Measurements from ENCODE around the gene MICU1. TPM values are rescaled to one million over a fixed set of nuclear protein-coding genes. Genes with fewer than 3 reads are reported as not detected.

The MICU1 gene
- total RNA-seq, 2 experiments from 2014 or later = 27.2 to 33.6 TPM

GRCh38 chr10:72542396-72542815, 83.5 kb downstream of the MICU1 start:
- H3K9me3 ChIP-seq (ENCODE audit: low read length) = peaks cover 14% of the 10 kb centered on the region
- ChIA-PET CTCF (ENCODE audit: unreplicated experiment) (no interaction called here), POLR2A (no interaction called here)
- H2AFZ ChIP-seq (ENCODE audit: low read length) = no peak overlapping the region
- no peak overlapping the region for H3K4me3 ChIP-seq (ENCODE audit: low read depth, low read length, poor library complexity, severe bottlenecking)
- no peaks in the 10 kb centered on the region for H3K79me2 ChIP-seq (ENCODE audit: insufficient read depth, low read depth, low read length)
- no peaks in the 10 kb centered on the region for H3K9me2 ChIP-seq (ENCODE audit: insufficient read depth, low read length)
- no peak for DNase-seq (ENCODE audit: low spot score)
- H3K4me2 ChIP-seq (ENCODE audit: low read length) = no peak overlapping the region
- no peaks in the 10 kb centered on the region for H4K20me1 ChIP-seq (ENCODE audit: insufficient read depth, low read length)
- TF ChIP-seq EZH2phosphoT487 (IDR thresholded peaks at IDR 0.05; ENCODE audit: borderline replicate concordance, low read depth, low read length) = no peak
- no peak for TF ChIP-seq CTCF (conservative IDR thresholded peaks at IDR 0.05; ENCODE audit: low read length)
- intact Hi-C loops (cut with micrococcal nuclease; ENCODE audit: unreplicated experiment) = no loop called here
- no peak overlapping the region for H3K27ac ChIP-seq (ENCODE audit: low read depth, low read length, poor library complexity, severe bottlenecking)
- H3K4me1 ChIP-seq (ENCODE audit: insufficient read depth, low read length, poor library complexity, severe bottlenecking) = no peaks in the 10 kb centered on the region
- no TSS peak for BruUV-seq (replicated peaks)
- peaks cover 17% of the 10 kb centered on the region; the same call in 1 of the 2 replicates for H3K36me3 ChIP-seq (ENCODE audit: insufficient read depth, low read length)

- no peak for DNase-seq (ENCODE audit: low spot score)
- Histone ChIP-seq H3K9me2 (ENCODE audit: insufficient read depth, low read length) (no peaks in the 10 kb centered on the region), H3K4me3 (ENCODE audit: low read depth, low read length, poor library complexity, severe bottlenecking) (no peak overlapping the region), H3K4me1 (ENCODE audit: insufficient read depth, low read length, poor library complexity, severe bottlenecking) (no peaks in the 10 kb centered on the region), H3K79me2 (ENCODE audit: insufficient read depth, low read depth, low read length) (no peaks in the 10 kb centered on the region), H4K20me1 (ENCODE audit: insufficient read depth, low read length) (no peaks in the 10 kb centered on the region), H2AFZ (ENCODE audit: low read length) (no peak overlapping the region), H3K9me3 (ENCODE audit: low read length) (peaks cover 14% of the 10 kb centered on the region), H3K36me3 (ENCODE audit: insufficient read depth, low read length) (peaks cover 17% of the 10 kb centered on the region; the same call in 1 of the 2 replicates), H3K4me2 (ENCODE audit: low read length) (no peak overlapping the region), H3K27ac (ENCODE audit: low read depth, low read length, poor library complexity, severe bottlenecking) (no peak overlapping the region)
- BruUV-seq (replicated peaks) = no TSS peak
- no peak for TF ChIP-seq CTCF (conservative IDR thresholded peaks at IDR 0.05; ENCODE audit: low read length)
- TF ChIP-seq EZH2phosphoT487 (IDR thresholded peaks at IDR 0.05; ENCODE audit: borderline replicate concordance, low read depth, low read length) = no peak
- intact Hi-C loops (cut with micrococcal nuclease; ENCODE audit: unreplicated experiment) = no loop called here
- CTCF ChIA-PET (ENCODE audit: unreplicated experiment) = no interaction called here
- POLR2A ChIA-PET = no interaction called here
These were observed 84.5 kb downstream of the MICU1 start for GRCh38 chr10:72541337-72541736.

- no peak overlapping the region for H3K4me2 ChIP-seq (ENCODE audit: low read length)
- peaks cover 14% of the 10 kb centered on the region for H3K9me3 ChIP-seq (ENCODE audit: low read length)
- no peak overlapping the region for H3K4me3 ChIP-seq (ENCODE audit: low read depth, low read length, poor library complexity, severe bottlenecking)
- no peaks in the 10 kb centered on the region for H3K9me2 ChIP-seq (ENCODE audit: insufficient read depth, low read length)
- TF ChIP-seq CTCF (conservative IDR thresholded peaks at IDR 0.05; ENCODE audit: low read length) = no peak
- no peak for TF ChIP-seq EZH2phosphoT487 (IDR thresholded peaks at IDR 0.05; ENCODE audit: borderline replicate concordance, low read depth, low read length)
- H4K20me1 ChIP-seq (ENCODE audit: insufficient read depth, low read length) = no peaks in the 10 kb centered on the region
- no TSS peak for BruUV-seq (replicated peaks)
- no peaks in the 10 kb centered on the region for H3K79me2 ChIP-seq (ENCODE audit: insufficient read depth, low read depth, low read length)
- POLR2A ChIA-PET = no interaction called here
- CTCF ChIA-PET (ENCODE audit: unreplicated experiment) = no interaction called here
- intact Hi-C loops (cut with micrococcal nuclease; ENCODE audit: unreplicated experiment) = no loop called here
- no peaks in the 10 kb centered on the region for H3K4me1 ChIP-seq (ENCODE audit: insufficient read depth, low read length, poor library complexity, severe bottlenecking)
- H3K36me3 ChIP-seq (ENCODE audit: insufficient read depth, low read length) = peaks cover 17% of the 10 kb centered on the region; the same call in 1 of the 2 replicates
- DNase-seq (ENCODE audit: low spot score) = no peak
- no peak overlapping the region for H3K27ac ChIP-seq (ENCODE audit: low read depth, low read length, poor library complexity, severe bottlenecking)
- H2AFZ ChIP-seq (ENCODE audit: low read length) = no peak overlapping the region
These were observed 85.6 kb downstream of the MICU1 start for GRCh38 chr10:72540193-72540807.

Measured in OCI-LY7 (cell line).